ENCODE measurements around the gene ARID3A.

GRCh38 chr19:944171-944567, 18.3 kb downstream of the ARID3A start:
- TF ChIP-seq POLR2A (IDR thresholded peaks at IDR 0.05) (no peak), CTCF (IDR thresholded peaks at IDR 0.05) (no peak)
